NCI-H1417 (cell line): ENCODE results near the gene EIF3F.
A peak's percentile ranks its signal among the peaks of the same experiment; 100 is the strongest.
"Not testable (repeated sequence)": the region's sequence is repeated elsewhere in the genome, so short reads cannot be mapped to it uniquely, and the experiment has no call there.

Source experiments
- DNase-seq, 3 experiments: peaks; one replicate each; lab custom pipeline; 2025; lab: John Stamatoyannopoulos, UW

Gene EIF3F

GRCh38 chr11:7986768-7987559, at the start of gene EIF3F:
TSS of gene EIF3F (plus strand) at chr11:7987337. CDS start at chr11:7987353, 16 bp downstream.
- peak; percentile 96 to 100 (median 99) for DNase-seq

- no peak for DNase-seq
These were observed 46.0 kb upstream of the EIF3F start for GRCh38 chr11:7941146-7941545.

GRCh38 chr11:7941608-7942007, 45.5 kb upstream of the EIF3F start, which contains the start of gene OR10A3:
TSS of gene OR10A3 (minus strand) at chr11:7941708. CDS start at chr11:7939520, 2,188 bp downstream.
- DNase-seq: no peak

DNA sequence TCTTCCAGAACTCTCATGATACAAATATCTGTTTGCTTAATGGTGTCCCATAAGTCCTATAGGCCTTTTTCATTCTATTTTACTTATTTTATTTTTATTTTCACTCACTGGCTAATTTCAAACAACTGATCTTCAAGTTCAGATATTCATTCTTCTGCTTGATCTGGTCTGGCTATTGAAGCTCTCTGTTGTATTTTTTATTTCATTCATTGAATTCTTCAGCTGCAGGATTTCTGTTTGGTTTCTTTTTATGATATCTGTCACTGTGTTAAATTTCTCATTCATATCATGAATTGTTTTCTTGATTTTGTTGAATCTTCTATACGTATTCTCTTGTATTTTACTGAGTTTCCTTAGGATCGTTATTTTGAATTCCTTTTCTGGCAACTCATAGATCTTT, 43.0 kb upstream of the EIF3F start:
- no peak for DNase-seq

GRCh38 chr11:7949934-7950333, 37.2 kb upstream of the EIF3F start:
- no peak for DNase-seq

GRCh38 chr11:7955191-7955590, 31.9 kb upstream of the EIF3F start:
- DNase-seq: no peak

GRCh38 chr11:7964261-7964660, 22.9 kb upstream of the EIF3F start:
- no peak for DNase-seq

DNA sequence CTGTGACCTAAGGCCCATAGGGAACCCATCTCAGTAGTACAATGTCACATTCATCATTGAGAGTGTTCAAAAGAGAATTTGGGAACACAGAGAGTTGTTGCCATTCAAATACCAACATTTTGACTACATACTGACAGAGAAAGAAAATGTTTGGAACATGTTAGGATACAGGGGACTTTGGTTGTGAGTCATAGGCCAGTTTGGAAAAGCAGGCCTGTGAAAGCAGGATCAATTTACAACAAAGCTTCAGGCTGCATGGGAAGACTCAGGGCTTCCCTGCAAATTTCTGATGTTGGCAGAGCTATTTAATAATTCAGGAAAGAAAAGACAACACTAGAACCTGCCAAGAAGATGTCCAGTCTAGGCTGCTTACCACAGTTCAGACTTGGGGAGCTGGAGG, 22.3 kb upstream of the EIF3F start:
- DNase-seq: no peak

GRCh38 chr11:7965386-7965785, 21.8 kb upstream of the EIF3F start, which contains the start of gene NLRP10:
TSS of gene NLRP10 (minus strand) at chr11:7965447. CDS start at chr11:7963495, 1,952 bp downstream.
- DNase-seq: no peak

GRCh38 chr11:7967097-7967496, 20.0 kb upstream of the EIF3F start:
- DNase-seq: no peak

GRCh38 chr11:7967826-7968225, 19.3 kb upstream of the EIF3F start:
- no peak for DNase-seq

GRCh38 chr11:7968686-7969085, 18.5 kb upstream of the EIF3F start:
- DNase-seq: no peak

DNA sequence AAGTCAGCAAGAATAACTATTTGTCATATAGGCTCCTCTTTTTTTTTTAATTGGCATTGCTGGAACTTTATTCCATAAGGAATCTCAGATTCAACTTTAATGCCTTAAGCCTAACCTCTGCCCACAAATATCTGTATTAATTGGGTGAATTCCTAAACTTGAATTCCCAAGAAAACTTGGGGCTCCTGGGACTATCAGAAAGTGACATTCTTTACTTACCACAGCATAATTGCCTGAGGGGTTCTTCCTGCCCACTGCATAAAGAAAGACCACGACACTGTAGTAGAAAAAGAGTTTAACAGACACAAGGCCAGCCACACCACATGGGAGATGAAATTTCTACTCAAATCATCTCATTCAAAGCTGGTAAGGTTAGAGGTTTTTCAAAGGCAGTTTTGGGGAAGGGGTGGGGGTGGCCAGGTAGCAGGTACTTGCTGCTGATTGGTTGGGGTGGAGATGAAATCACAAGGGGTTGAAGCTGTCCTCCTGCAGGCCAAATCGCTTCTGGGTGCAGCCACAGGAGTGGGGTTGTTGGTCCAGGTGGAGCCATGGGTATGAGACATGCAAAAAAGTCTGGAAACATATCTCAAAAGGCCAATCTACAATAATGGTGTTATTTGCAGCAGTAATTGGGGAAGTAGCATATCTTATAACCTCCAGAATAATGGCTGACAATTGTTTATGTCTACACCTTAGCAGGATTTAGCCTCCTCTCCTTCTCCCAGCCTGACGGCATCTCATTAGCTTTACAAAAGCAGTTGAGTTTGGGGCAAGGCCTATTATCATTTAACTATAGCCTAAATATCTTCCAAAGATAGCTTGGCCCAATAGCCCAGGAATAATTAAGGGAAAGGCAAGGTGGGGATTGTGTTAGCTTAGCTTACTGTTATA, 17.1 kb upstream of the EIF3F start:
- no peak for DNase-seq

DNA sequence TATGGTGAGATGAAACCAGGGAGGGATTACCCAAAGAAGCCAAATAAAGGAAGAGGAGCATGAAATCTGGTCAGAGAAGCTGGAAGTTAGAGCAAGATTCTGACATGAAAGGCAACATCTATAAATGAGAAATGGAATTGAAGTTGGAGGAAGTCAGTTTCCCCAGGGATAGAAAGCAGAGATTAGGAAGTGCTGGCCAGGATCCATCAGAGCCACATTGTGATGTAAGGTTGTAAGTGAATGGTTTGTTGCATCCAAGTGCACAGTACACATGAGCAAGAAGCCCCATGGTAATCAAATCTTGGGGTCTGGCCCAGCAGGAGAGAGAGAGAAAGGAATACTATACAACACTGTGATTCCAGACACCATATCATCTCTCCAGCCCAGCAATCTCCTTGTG, 15.3 kb upstream of the EIF3F start:
- no peak for DNase-seq

- DNase-seq: no peak
These were observed 14.1 kb upstream of the EIF3F start for GRCh38 chr11:7973011-7973410.

GRCh38 chr11:7974668-7975067, 12.5 kb upstream of the EIF3F start:
- no peak for DNase-seq

- DNase-seq: no peak
These were observed 9.8 kb upstream of the EIF3F start for GRCh38 chr11:7977232-7977917.

- no peak for DNase-seq
These were observed 5.4 kb upstream of the EIF3F start for GRCh38 chr11:7981619-7982157.

DNA sequence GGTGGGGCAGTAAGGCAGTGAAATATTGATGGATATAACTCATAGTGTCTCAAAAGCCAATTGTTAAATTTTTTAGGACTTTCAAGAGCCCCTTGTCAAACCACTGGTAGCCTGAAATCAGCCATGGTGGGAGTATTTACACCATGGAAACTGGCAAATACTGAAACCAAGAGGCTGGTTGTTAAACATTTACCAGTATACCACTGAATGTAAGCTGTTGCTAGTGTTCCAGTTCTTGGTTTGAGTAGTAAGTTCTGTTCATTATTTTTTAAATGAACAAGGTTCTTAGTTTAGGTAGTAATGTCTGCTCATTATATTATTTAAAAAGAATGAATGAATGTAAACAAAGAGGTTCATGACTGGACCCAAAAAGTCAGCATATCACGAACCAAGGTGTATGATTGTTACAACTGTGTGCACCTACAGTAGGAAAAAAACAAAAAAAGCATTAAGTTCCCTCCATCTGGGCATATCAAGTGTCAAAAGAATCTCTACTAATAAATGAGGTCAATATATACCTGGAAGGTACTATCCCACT, 4.5 kb upstream of the EIF3F start:
- no peak for DNase-seq

GRCh38 chr11:7983832-7984590, 3.1 kb upstream of the EIF3F start:
- no peak for DNase-seq

DNA sequence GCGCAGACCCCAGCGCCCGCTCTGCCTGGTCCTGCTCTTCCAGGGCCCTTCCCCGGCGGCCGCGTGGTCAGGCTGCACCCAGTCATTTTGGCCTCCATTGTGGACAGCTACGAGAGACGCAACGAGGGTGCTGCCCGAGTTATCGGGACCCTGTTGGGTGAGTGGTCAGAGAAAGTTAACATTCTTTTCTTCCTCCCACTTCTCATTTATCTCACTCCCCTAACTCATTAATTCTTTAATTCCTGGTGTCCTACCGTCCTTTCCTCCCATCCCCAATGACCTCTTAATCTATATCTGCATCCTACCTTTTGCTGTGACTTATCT, 385 bp downstream of the EIF3F start:
- not testable (repeated sequence) for DNase-seq
